H1 (cell line): ENCODE results near the gene DND1. TPM values are rescaled to one million over a fixed set of nuclear protein-coding genes. Genes with fewer than 3 reads are reported as not detected.

ENCODE experiments used
- CTCF ChIA-PET: fragments of 300-600 bp; sonication (Branson Sonifier 250); formaldehyde crosslinking; loops from one replicate; lab custom pipeline; 2021; ENCODE audit not compliant: partially characterized antibody; lab: Charles Lee
- POLR2A ChIA-PET: fragments of 300-600 bp; sonication (Branson Sonifier 250); formaldehyde crosslinking; loops from one replicate; lab custom pipeline; 2021; ENCODE audit warnings: inconsistent platforms; ENCODE audit not compliant: partially characterized antibody; lab: Charles Lee
- DNase-seq, 2 experiments: peaks; one replicate each; pipeline versions ENCODE4 v3.0.0 to v3.0.0-alpha.2; 2010 to 2022; ENCODE audit warnings: low spot score in 2 of 2, low read depth in 1 of 2, mixed read lengths in 1 of 2
- FAIRE-seq: peaks from 2 replicates; lab custom pipeline; 2011; peaks lifted over from hg19 to GRCh38; lab: Jason Lieb, UNC
- H2AFZ ChIP-seq: 2 replicates; pipeline ENCODE4 v1.8.1; 2012; ENCODE audit warnings: low read length, inconsistent platforms
- H2AK5ac ChIP-seq: 2 replicates; pipeline ENCODE4 v1.6.1; 2013; ENCODE audit warnings: low read depth, low read length
- H2BK120ac ChIP-seq: replicated peaks from 2 replicates; pipeline ENCODE3; 2013; ENCODE audit warnings: low read depth, low read length, inconsistent platforms
- H2BK12ac ChIP-seq: 2 replicates; pipeline ENCODE4 v1.6.1; 2013; ENCODE audit warnings: low read depth, low read length
- H2BK15ac ChIP-seq: 2 replicates; pipeline ENCODE4 v1.6.1; 2013; ENCODE audit warnings: low read length
- H2BK20ac ChIP-seq: 2 replicates; pipeline ENCODE4 v1.6.1; 2013; ENCODE audit warnings: low read length
- H2BK5ac ChIP-seq: 2 replicates; pipeline ENCODE4 v1.6.1; 2013; ENCODE audit warnings: low read depth, low read length
- H3K14ac ChIP-seq: 2 replicates; pipeline ENCODE4 v1.6.1; 2013; ENCODE audit warnings: inconsistent platforms; ENCODE audit not compliant: insufficient read length
- H3K18ac ChIP-seq: 2 replicates; pipeline ENCODE4 v1.6.1; 2013; ENCODE audit warnings: low read length; ENCODE audit errors: extremely low read depth
- H3K23ac ChIP-seq: 2 replicates; pipeline ENCODE4 v1.6.1; 2013; ENCODE audit warnings: inconsistent platforms; ENCODE audit not compliant: insufficient read length
- H3K23me2 ChIP-seq: 2 replicates; pipeline ENCODE4 v1.6.1; 2013; ENCODE audit warnings: low read depth, low read length
- H3K27ac ChIP-seq: 2 replicates; pipeline ENCODE4 v1.6.1; 2011; ENCODE audit warnings: low read depth, low read length, inconsistent platforms
- H3K27me3 ChIP-seq, 4 experiments: replicated peaks in 1 of 4; 1 replicate in 1 of 4; 2 replicates in 3 of 4; pipeline versions ENCODE4 v1.6.1 to v1.8.1; 2011 to 2013; ENCODE audit warnings: low read length in 3 of 4, mild to moderate bottlenecking in 3 of 4, inconsistent platforms in 2 of 4, mixed read lengths in 2 of 4, moderate library complexity in 1 of 4; ENCODE audit not compliant: control insufficient read depth in 3 of 4, insufficient read depth in 3 of 4; ENCODE audit errors: extremely low read depth in 1 of 4
- H3K36me3 ChIP-seq, 4 experiments: 2 replicates each; pipeline versions ENCODE4 v1.6.1 to v1.8.1; 2011 to 2013; ENCODE audit warnings: mild to moderate bottlenecking in 4 of 4, low read length in 3 of 4, moderate library complexity in 2 of 4, control low read depth in 1 of 4, inconsistent platforms in 1 of 4; ENCODE audit not compliant: insufficient read depth in 4 of 4, control insufficient read depth in 2 of 4
- H3K4ac ChIP-seq: replicated peaks from 2 replicates; pipeline ENCODE3; 2013; ENCODE audit warnings: low read length, low read depth, mixed read lengths, inconsistent platforms; ENCODE audit not compliant: insufficient read length
- H3K4me1 ChIP-seq, 4 experiments: replicated peaks in 1 of 4; 1 replicate in 1 of 4; 2 replicates in 3 of 4; pipeline versions ENCODE4 v1.6.1 to v1.8.1; 2011 to 2013; ENCODE audit warnings: low read length in 3 of 4, inconsistent platforms in 2 of 4, mixed read lengths in 1 of 4; ENCODE audit not compliant: insufficient read depth in 4 of 4, control insufficient read depth in 3 of 4
- H3K4me2 ChIP-seq, 2 experiments: 2 replicates each; pipeline versions ENCODE4 v1.6.1 to v1.8.1; 2011 to 2013; ENCODE audit warnings: low read depth in 2 of 2, low read length in 2 of 2, control low read depth in 1 of 2, inconsistent platforms in 1 of 2, mild to moderate bottlenecking in 1 of 2; ENCODE audit not compliant: insufficient read depth in 1 of 2
- H3K4me3 ChIP-seq, 4 experiments: fragments of 200-600, 300-600 bp in 1 of 4; sonication (generic), shearing (Covaris generic), sonication (Bioruptor Twin) in 1 of 4; 2 replicates each; pipeline versions ENCODE4 v1.5.1 to v1.8.1; 2011 to 2016; ENCODE audit warnings: low read length in 4 of 4, low read depth in 3 of 4, control low read depth in 2 of 4, inconsistent platforms in 2 of 4, mild to moderate bottlenecking in 2 of 4, mixed read lengths in 1 of 4, moderate library complexity in 1 of 4; ENCODE audit not compliant: insufficient read depth in 2 of 4; ENCODE audit errors: extremely low read depth in 1 of 4
- H3K56ac ChIP-seq: replicated peaks from 2 replicates; pipeline ENCODE3; 2013; ENCODE audit warnings: low read depth, mild to moderate bottlenecking, mixed read lengths, low read length, inconsistent platforms; ENCODE audit not compliant: insufficient read length
- H3K79me1 ChIP-seq: 2 replicates; pipeline ENCODE4 v1.6.1; 2013; ENCODE audit warnings: low read depth, low read length, control low read depth
- H3K79me2 ChIP-seq, 2 experiments: 2 replicates each; pipeline versions ENCODE4 v1.6.1 to v1.8.1; 2012 to 2013; ENCODE audit warnings: low read length in 2 of 2, mild to moderate bottlenecking in 2 of 2, inconsistent platforms in 1 of 2; ENCODE audit not compliant: insufficient read depth in 2 of 2, control insufficient read depth in 1 of 2
- H3K9ac ChIP-seq, 4 experiments: replicated peaks in 1 of 4; 1 replicate in 1 of 4; 2 replicates in 3 of 4; pipeline versions ENCODE4 v1.6.1 to v1.8.1; 2011 to 2013; ENCODE audit warnings: low read depth in 3 of 4, low read length in 3 of 4, control low read depth in 2 of 4, mild to moderate bottlenecking in 2 of 4, moderate library complexity in 2 of 4, inconsistent platforms in 1 of 4; ENCODE audit errors: extremely low read depth in 1 of 4
- H3K9me3 ChIP-seq, 2 experiments: 2 replicates each; pipeline versions ENCODE4 v1.6.1 to v1.8.1; 2012 to 2013; ENCODE audit warnings: mild to moderate bottlenecking in 2 of 2, moderate library complexity in 2 of 2, control low read depth in 1 of 2, inconsistent platforms in 1 of 2, low read depth in 1 of 2, low read length in 1 of 2, mixed read lengths in 1 of 2; ENCODE audit not compliant: insufficient read depth in 2 of 2
- H4K20me1 ChIP-seq, 2 experiments: replicated peaks in 1 of 2; 2 replicates each; pipeline versions ENCODE3 to v1.8.1; 2011 to 2013; ENCODE audit warnings: inconsistent platforms in 2 of 2, low read length in 2 of 2, mild to moderate bottlenecking in 1 of 2; ENCODE audit not compliant: insufficient read depth in 2 of 2, control insufficient read depth in 1 of 2
- H4K5ac ChIP-seq: 2 replicates; pipeline ENCODE4 v1.6.1; 2013; ENCODE audit warnings: low read length, low read depth, mixed read lengths, inconsistent platforms; ENCODE audit not compliant: insufficient read length
- H4K8ac ChIP-seq: 2 replicates; pipeline ENCODE4 v1.8.0; 2013; ENCODE audit warnings: mild to moderate bottlenecking, moderate library complexity, low read length, inconsistent platforms; ENCODE audit not compliant: insufficient read depth; ENCODE audit errors: extremely low read depth
- H4K91ac ChIP-seq: replicated peaks from 2 replicates; pipeline ENCODE3; 2013; ENCODE audit warnings: low read length, mixed read lengths, inconsistent platforms; ENCODE audit not compliant: insufficient read length
- CREB1 ChIP-seq: IDR thresholded peaks from 2 replicates; pipeline ENCODE4 v1.6.1; 2012; ENCODE audit warnings: inconsistent platforms
- CTCF ChIP-seq, 3 experiments: IDR thresholded peaks; 1 replicate in 2 of 3; 2 replicates in 1 of 3; pipeline versions ENCODE4 v1.5.1 to v1.6.1; 2011; ENCODE audit warnings: low read length in 3 of 3, mild to moderate bottlenecking in 3 of 3, inconsistent platforms in 2 of 3, low read depth in 1 of 3, moderate library complexity in 1 of 3; ENCODE audit not compliant: insufficient read depth in 1 of 3; ENCODE audit errors: control extremely low read depth in 1 of 3
- FOSL1 ChIP-seq: IDR thresholded peaks from 2 replicates; pipeline ENCODE4 v1.6.1; 2011; ENCODE audit warnings: mild to moderate bottlenecking, low read depth, low read length, moderate library complexity; ENCODE audit not compliant: insufficient read depth
- GTF2F1 ChIP-seq: IDR thresholded peaks from 2 replicates; pipeline ENCODE4 v1.6.1; 2012; ENCODE audit warnings: low read depth, low read length, improper control_type of control experiment, borderline replicate concordance
- JUND ChIP-seq: IDR thresholded peaks from 2 replicates; pipeline ENCODE4 v1.6.1; 2011; ENCODE audit warnings: mild to moderate bottlenecking, improper control_type of control experiment, low read length
- KDM4A ChIP-seq: IDR thresholded peaks from one replicate; pipeline ENCODE4 v1.7.1; 2012; ENCODE audit warnings: low read depth, mild to moderate bottlenecking, moderate library complexity, low read length, inconsistent platforms; ENCODE audit not compliant: severe bottlenecking
- NRF1 ChIP-seq: IDR thresholded peaks from 2 replicates; pipeline ENCODE4 v1.6.1; 2011; ENCODE audit warnings: mild to moderate bottlenecking, low read depth, low read length, improper control_type of control experiment
- PHF8 ChIP-seq: fragments of 200-600 bp; sonication (generic); conservative IDR thresholded peaks from 2 replicates; pipeline ENCODE4 v1.7.1; 2012; ENCODE audit warnings: low read depth, mild to moderate bottlenecking, inconsistent platforms, low read length, moderate library complexity
- POLR2AphosphoS5 ChIP-seq: IDR thresholded peaks from 2 replicates; pipeline ENCODE4 v1.6.1; 2011; ENCODE audit warnings: low read depth, low read length
- POU5F1 ChIP-seq: IDR thresholded peaks from 2 replicates; pipeline ENCODE4 v1.6.1; 2011; ENCODE audit warnings: low read depth, mild to moderate bottlenecking, low read length, moderate library complexity
- SIRT6 ChIP-seq: IDR thresholded peaks from one replicate; pipeline ENCODE4 v1.7.1; 2012; ENCODE audit warnings: low read length, inconsistent platforms
- TBP ChIP-seq: IDR thresholded peaks from 2 replicates; pipeline ENCODE4 v1.6.1; 2011; ENCODE audit warnings: low read depth, low read length, improper control_type of control experiment
- WGBS, 2 experiments: shearing (Covaris generic) in 1 of 2; methylation state at CpG; one replicate each; pipeline versions ENCODE4 v1.1.6 to v1.1.7; 2013 to 2015; ENCODE audit warnings: low lambda C conversion rate in 2 of 2, mixed read lengths in 2 of 2, inconsistent platforms in 1 of 2, low coverage in 1 of 2, missing lambda C conversion rate in 1 of 2; ENCODE audit not compliant: insufficient replicate concordance in 2 of 2, insufficient coverage in 1 of 2, insufficient read length in 1 of 2; ENCODE audit errors: extremely low coverage in 1 of 2, missing lambda C conversion rate in 1 of 2; 5-methylcytosine and 5-hydroxymethylcytosine counted together
- polyA plus RNA-seq, 7 experiments: library from polyadenylated mRNA; depleted of rRNA in 3 of 7; stranded (reverse) in 5 of 7; unstranded in 2 of 7; fragments of >200 nt in 5 of 7; fragments of 200-250 nt in 2 of 7; gene quantifications; 1 replicate in 5 of 7; 2 replicates in 1 of 7; 4 replicates in 1 of 7; pipeline versions ENCODE4 v1.2.1 to v1.2.3, GENCODE V29; 2011 to 2013; ENCODE audit warnings: missing spikeins in 2 of 7, mixed read lengths in 2 of 7
- total RNA-seq: library from RNA; stranded (reverse); fragmentation: NEBNext Ultra II Directional; extraction: Animal tissue kit (Norgen Biotek cat#: 25700); gene quantifications from 2 replicates; pipeline ENCODE4 v1.2.1, GENCODE V29; 2021

Gene DND1
- total and polyA plus RNA-seq, 2 of the 8 experiments (the other 6 are each of a cell fraction or from before 2014, with no cell fraction given) = 0.41 to 2.1 TPM

- H3K27me3 ChIP-seq = no peaks in the 10 kb centered on the region
- no peak overlapping the region for H2BK120ac ChIP-seq
- H3K18ac ChIP-seq = no peak overlapping the region
- H3K56ac ChIP-seq = no peak overlapping the region
- CTCF ChIA-PET = interaction anchor here (0.7 to 2.8 kb wide), 3 partner anchors 17 to 182 kb away, joined by 3 to 11 read pairs (median 3); partner anchors contain the start of genes HARS1, HARS2 and PCDHA10
- no peak overlapping the region for H2BK20ac ChIP-seq
- no peak overlapping the region for H3K4ac ChIP-seq
- no peak overlapping the region for H3K14ac ChIP-seq
- H3K23ac ChIP-seq = no peak overlapping the region
- H2BK5ac ChIP-seq = no peak overlapping the region
- no peak overlapping the region for H4K8ac ChIP-seq
- no peak overlapping the region for H3K27ac ChIP-seq
- H3K23me2 ChIP-seq = no peaks in the 10 kb centered on the region
- no peaks in the 10 kb centered on the region; a peak in 1 of 7 replicates for H3K4me1 ChIP-seq
- no peak overlapping the region for H3K4me2 ChIP-seq
- no peak overlapping the region for H3K9ac ChIP-seq
- 85% methylated on average over 2 of the region's 2 CpGs; no CpG with 5 or more reads in 1 of the 2 experiments for WGBS, 2 experiments
- no peak overlapping the region for H2BK15ac ChIP-seq
- no peaks in the 10 kb centered on the region for H3K79me2 ChIP-seq
- POLR2A ChIA-PET = interaction anchor here (1.0 to 3.9 kb wide), 10 partner anchors 7 to 116 kb away, joined by 3 to 26 read pairs (median 6); partner anchors contain the start of genes HARS1, HARS2, IK and NDUFA2
- H3K79me1 ChIP-seq = no peaks in the 10 kb centered on the region
- no peak overlapping the region for H2AK5ac ChIP-seq
- H3K9me3 ChIP-seq = no peaks in the 10 kb centered on the region
- FAIRE-seq = no peak
- H4K5ac ChIP-seq = no peak overlapping the region
- no peak overlapping the region for H4K91ac ChIP-seq
- H3K4me3 ChIP-seq = no peak overlapping the region
- H4K20me1 ChIP-seq = peaks cover 0 to 2% of the 10 kb centered on the region in 2 experiments
- peaks cover 10 to 56% (median 41%) of the 10 kb centered on the region in 4 experiments for H3K36me3 ChIP-seq
- no peak for DNase-seq
- H2BK12ac ChIP-seq = no peak overlapping the region
- no peak overlapping the region for H2AFZ ChIP-seq
- TF ChIP-seq KDM4A = no peak
- TF ChIP-seq JUND = no peak
- no peak for TF ChIP-seq CTCF (IDR thresholded peaks at IDR 0.05; ENCODE audit: control extremely low read depth in 1 of 3, insufficient read depth in 1 of 3, low read depth in 1 of 3, low read length in 3 of 3)
- no peak for TF ChIP-seq POU5F1
- TF ChIP-seq PHF8 = no peak
- no peak for TF ChIP-seq SIRT6
- no peak for TF ChIP-seq POLR2AphosphoS5
- no peak for TF ChIP-seq GTF2F1
- TF ChIP-seq NRF1 = no peak
- TF ChIP-seq CREB1 = no peak
- no peak for TF ChIP-seq TBP
- no peak for TF ChIP-seq FOSL1
These were observed 835 bp upstream of the DND1 start for GRCh38 chr5:140674211-140674610.
